CD14-positive monocyte (primary cell): ENCODE data around the gene CLOCK. TPM values are rescaled to one million over a fixed set of nuclear protein-coding genes. Genes with fewer than 3 reads are reported as not detected.

ENCODE experiments used
- DNase-seq, 3 donors: peaks; one replicate each; pipeline ENCODE4 v3.0.0-alpha.2; 2011 to 2022
- H2AFZ ChIP-seq: 2 replicates; pipeline ENCODE4 v1.6.0; 2012; ENCODE audit warnings: mild to moderate bottlenecking, low read depth, low read length, inconsistent platforms; ENCODE audit not compliant: insufficient read depth, poor library complexity, severe bottlenecking
- H3K27ac ChIP-seq, 2 donors: 1 replicate in 1 of 2; 2 replicates in 1 of 2; pipeline ENCODE4 v1.5.1; 2012 to 2013; ENCODE audit warnings: low read length in 2 of 2, control low read depth in 1 of 2, inconsistent platforms in 1 of 2, low read depth in 1 of 2, mild to moderate bottlenecking in 1 of 2
- H3K27me3 ChIP-seq, 2 donors: one replicate each; pipeline versions ENCODE4 v1.6.0 to v1.6.1; 2011 to 2013; ENCODE audit warnings: low read length in 2 of 2; ENCODE audit not compliant: control insufficient read depth in 2 of 2, insufficient read depth in 2 of 2
- H3K36me3 ChIP-seq, 2 donors: replicated peaks in 1 of 2; 1 replicate in 1 of 2; 2 replicates in 1 of 2; pipeline versions ENCODE4 v1.5.1 to v1.6.1; 2012 to 2013; ENCODE audit warnings: low read length in 2 of 2, control low read depth in 1 of 2, inconsistent platforms in 1 of 2, mild to moderate bottlenecking in 1 of 2; ENCODE audit not compliant: insufficient read depth in 2 of 2, control insufficient read depth in 1 of 2
- H3K4me1 ChIP-seq, 2 donors: 1 replicate in 1 of 2; 2 replicates in 1 of 2; pipeline versions ENCODE4 v1.5.1 to v1.6.1; 2012 to 2013; ENCODE audit warnings: low read length in 2 of 2, control low read depth in 1 of 2, inconsistent platforms in 1 of 2, mild to moderate bottlenecking in 1 of 2, moderate library complexity in 1 of 2; ENCODE audit not compliant: insufficient read depth in 2 of 2, control insufficient read depth in 1 of 2
- H3K4me2 ChIP-seq: replicated peaks from 2 replicates; pipeline ENCODE3; 2012; ENCODE audit warnings: low read length, moderate library complexity, mild to moderate bottlenecking; ENCODE audit not compliant: poor library complexity, severe bottlenecking; ENCODE audit errors: extremely low read depth
- H3K4me3 ChIP-seq, 3 experiments: fragments of 200-600 bp in 1 of 3; sonication (generic) in 1 of 3; replicated peaks in 1 of 3; 1 replicate in 2 of 3; 2 replicates in 1 of 3; pipeline ENCODE4 v1.5.1; 2011 to 2013; ENCODE audit warnings: low read length in 3 of 3, mild to moderate bottlenecking in 3 of 3, control low read depth in 2 of 3, low read depth in 2 of 3, inconsistent platforms in 1 of 3, moderate library complexity in 1 of 3
- H3K79me2 ChIP-seq: 2 replicates; pipeline ENCODE4 v1.6.0; 2012; ENCODE audit warnings: mild to moderate bottlenecking, control low read depth, inconsistent platforms, low read length, moderate library complexity; ENCODE audit not compliant: insufficient read depth
- H3K9ac ChIP-seq: 2 replicates; pipeline ENCODE4 v1.6.0; 2017; ENCODE audit warnings: low read length, mild to moderate bottlenecking; ENCODE audit not compliant: insufficient read depth, poor library complexity, severe bottlenecking
- H3K9me3 ChIP-seq, 2 donors: replicated peaks in 1 of 2; 1 replicate in 1 of 2; 2 replicates in 1 of 2; pipeline versions ENCODE4 v1.5.1 to v1.6.1; 2012 to 2013; ENCODE audit warnings: low read length in 2 of 2, control low read depth in 1 of 2; ENCODE audit not compliant: control insufficient read depth in 1 of 2, insufficient read depth in 1 of 2
- H4K20me1 ChIP-seq: 2 replicates; pipeline ENCODE4 v1.6.0; 2012; ENCODE audit warnings: mild to moderate bottlenecking, low read length, control low read depth, moderate library complexity; ENCODE audit not compliant: insufficient read depth
- H3K27ac Mint-ChIP-seq, 7 donors: one replicate each; pipeline ENCODE4 v1.8.0; 2020; ENCODE audit warnings: mild to moderate bottlenecking in 7 of 7, mixed read lengths in 7 of 7, moderate library complexity in 6 of 7, inconsistent platforms in 2 of 7
- H3K27me3 Mint-ChIP-seq, 3 donors: one replicate each; pipeline ENCODE4 v1.8.0; 2021 to 2022; ENCODE audit warnings: low read depth in 3 of 3, mild to moderate bottlenecking in 3 of 3, mixed read lengths in 3 of 3, moderate library complexity in 3 of 3, inconsistent platforms in 1 of 3
- H3K36me3 Mint-ChIP-seq, 2 donors: one replicate each; pipeline ENCODE4 v1.8.0; 2020; ENCODE audit warnings: mixed read lengths in 2 of 2, inconsistent platforms in 1 of 2, mild to moderate bottlenecking in 1 of 2
- H3K4me1 Mint-ChIP-seq: one replicate; pipeline ENCODE4 v1.8.0; 2020; ENCODE audit warnings: mild to moderate bottlenecking, mixed read lengths
- H3K4me3 Mint-ChIP-seq, 2 donors: one replicate each; pipeline ENCODE4 v1.8.0; 2020; ENCODE audit warnings: mild to moderate bottlenecking in 2 of 2, mixed read lengths in 2 of 2, moderate library complexity in 1 of 2
- H3K9me3 Mint-ChIP-seq, 7 donors: one replicate each; pipeline ENCODE4 v1.8.0; 2020 to 2022; ENCODE audit warnings: mixed read lengths in 7 of 7, mild to moderate bottlenecking in 6 of 7, moderate library complexity in 6 of 7, inconsistent platforms in 2 of 7
- CTCF ChIP-seq: fragments of 200-600 bp; IDR thresholded peaks from one replicate; pipeline ENCODE4 v1.8.0; 2022; ENCODE audit warnings: antibody characterized with exemption, mild to moderate bottlenecking
- WGBS: methylation state at CpG from one replicate; pipeline ENCODE4 v1.1.5; 2013; ENCODE audit warnings: missing lambda C conversion rate; ENCODE audit not compliant: insufficient coverage; 5-methylcytosine and 5-hydroxymethylcytosine counted together
- intact Hi-C, 2 donors: fragments of 100-400 bp; cut with micrococcal nuclease; formaldehyde crosslinking; loops; one replicate each; pipeline versions ENCODE4 v1.15.0 to v1.15.1; 2023
- polyA plus RNA-seq, 3 donors: library from polyadenylated mRNA; depleted of rRNA in 1 of 3; unstranded in 2 of 3; stranded (reverse) in 1 of 3; fragments of 300-500 nt in 2 of 3; fragments of >200 nt in 1 of 3; fragmentation: Illumina TruSeq in 2 of 3; gene quantifications; 1 replicate in 2 of 3; 2 replicates in 1 of 3; pipeline ENCODE4 v1.2.3, GENCODE V29; 2012 to 2021

The CLOCK gene
- polyA plus RNA-seq, 3 donors, result 1.9 to 3.7 (median 2.9) TPM

GRCh38 chr4:55503169-55503568, 43.5 kb downstream of the CLOCK start:
- Histone ChIP-seq H4K20me1 (no peaks in the 10 kb centered on the region), H3K4me3 (no peak overlapping the region), H3K4me1 (no peaks in the 10 kb centered on the region), H3K9me3 (no peaks in the 10 kb centered on the region), H3K36me3 (peaks cover 0 to 33% of the 10 kb centered on the region in 2 donors), H2AFZ (no peak overlapping the region), H3K27me3 (no peaks in the 10 kb centered on the region), H3K9ac (no peak overlapping the region), H3K4me2 (no peak overlapping the region), H3K79me2 (no peaks in the 10 kb centered on the region), H3K27ac (no peak overlapping the region)
- intact Hi-C loops, result no loop called here
- Mint-ChIP-seq H3K36me3 (peaks cover 18 to 21% of the 10 kb centered on the region in 2 donors), H3K4me1 (no peaks in the 10 kb centered on the region), H3K27ac (no peak overlapping the region), H3K4me3 (no peak overlapping the region), H3K9me3 (peaks cover 0 to 2% (median 0%) of the 10 kb centered on the region in 7 donors), H3K27me3 (peaks cover 0 to 1% (median 0%) of the 10 kb centered on the region in 3 donors)
- TF ChIP-seq CTCF, result no peak
- 100% methylated on average over 1 of the region's 2 CpGs for WGBS
- DNase-seq, result no peak

GRCh38 chr4:55500072-55500471, 46.6 kb downstream of the CLOCK start:
- Mint-ChIP-seq H3K36me3 (peaks cover 19% of the 10 kb centered on the region in 2 donors), H3K4me1 (no peaks in the 10 kb centered on the region), H3K27me3 (peaks cover 0 to 1% (median under 1%) of the 10 kb centered on the region in 3 donors), H3K27ac (no peak overlapping the region), H3K4me3 (no peak overlapping the region), H3K9me3 (peaks cover 0 to 2% (median 0%) of the 10 kb centered on the region in 7 donors)
- H3K36me3 ChIP-seq, result peaks cover 0 to 16% of the 10 kb centered on the region in 2 donors
- H3K4me2 ChIP-seq, result no peak overlapping the region
- H3K4me3 ChIP-seq, result no peak overlapping the region
- WGBS, result 100% methylated on average over 1 of the region's 2 CpGs
- TF ChIP-seq CTCF, result no peak
- intact Hi-C loops, result no loop called here
- no peaks in the 10 kb centered on the region for H3K9me3 ChIP-seq
- H3K4me1 ChIP-seq, result no peaks in the 10 kb centered on the region
- no peak for DNase-seq
- no peaks in the 10 kb centered on the region for H3K27me3 ChIP-seq
- H3K9ac ChIP-seq, result no peak overlapping the region
- H3K79me2 ChIP-seq, result no peaks in the 10 kb centered on the region
- H2AFZ ChIP-seq, result no peak overlapping the region
- H4K20me1 ChIP-seq, result no peaks in the 10 kb centered on the region
- H3K27ac ChIP-seq, result no peak overlapping the region
